Mononuclear cell (primary cell): ENCODE results near the gene ZFP57. TPM values are rescaled to one million over a fixed set of nuclear protein-coding genes. Genes with fewer than 3 reads are reported as not detected.
"Not testable (repeated sequence)": the region's sequence is repeated elsewhere in the genome, so short reads cannot be mapped to it uniquely, and the experiment has no call there.

ENCODE experiments used
- H3K27me3 ChIP-seq: 2 replicates; pipeline ENCODE4 v1.6.0; 2011; ENCODE audit warnings: low read length, control low read depth; ENCODE audit not compliant: insufficient read depth
- H3K4me1 ChIP-seq: 2 replicates; pipeline ENCODE4 v1.5.1; 2011; ENCODE audit warnings: mild to moderate bottlenecking, low read length, control low read depth; ENCODE audit not compliant: insufficient read depth
- H3K4me3 ChIP-seq: 2 replicates; pipeline ENCODE4 v1.5.1; 2011; ENCODE audit warnings: mild to moderate bottlenecking, low read length, moderate library complexity
- H3K9me3 ChIP-seq: 2 replicates; pipeline ENCODE4 v1.5.1; 2011; ENCODE audit warnings: low read depth, mild to moderate bottlenecking, control low read depth, low read length
- total RNA-seq: library from RNA; depleted of rRNA; stranded (reverse); fragments of >200 nt; gene quantifications from one replicate; pipeline ENCODE4 v1.2.3, GENCODE V29; 2012

The ZFP57 gene
- total RNA-seq, 1 donor: not detected

DNA sequence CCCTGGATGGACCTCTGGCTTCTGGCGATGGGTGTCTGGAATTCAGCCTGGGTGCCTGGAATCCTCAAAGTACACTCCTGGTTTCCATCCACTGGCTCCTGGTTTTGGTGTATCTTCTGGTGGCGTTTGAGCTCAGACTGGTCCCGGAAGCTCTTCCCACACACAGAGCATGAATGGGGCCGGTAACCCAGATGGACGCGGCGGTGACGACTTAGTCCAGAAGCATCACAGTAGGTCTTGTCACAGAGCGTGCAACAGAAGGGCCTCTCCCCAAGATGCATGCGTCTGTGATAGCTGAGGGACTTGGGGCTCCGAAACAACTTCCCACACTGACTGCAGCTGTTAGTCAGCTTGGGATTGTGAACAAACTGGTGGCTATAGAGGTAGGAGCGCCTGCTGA is 7.8 kb downstream of the ZFP57 start:
- Histone ChIP-seq H3K4me1 (no peaks in the 10 kb centered on the region), H3K4me3 (no peak overlapping the region), H3K9me3 (no peaks in the 10 kb centered on the region), H3K27me3 (peaks cover 8% of the 10 kb centered on the region)

DNA sequence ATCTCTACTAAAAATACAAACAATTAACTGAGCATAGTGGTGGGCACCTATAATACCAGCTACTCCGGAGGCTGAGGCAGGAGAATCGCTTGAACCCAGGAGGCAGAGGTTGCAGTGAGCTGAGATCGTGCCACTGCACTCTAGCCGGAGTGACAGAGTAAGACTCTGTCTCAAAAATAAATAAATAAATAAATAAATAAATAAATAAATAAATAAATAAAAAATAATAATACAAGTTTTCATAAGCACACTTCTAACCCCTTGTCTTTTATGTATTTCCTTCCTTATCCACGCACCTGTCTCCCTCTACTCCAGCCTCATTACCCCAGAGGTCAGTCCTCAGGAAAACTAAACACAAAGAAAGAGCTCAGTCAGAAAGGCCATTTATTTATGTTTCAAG is 8.8 kb downstream of the ZFP57 start:
- H3K4me1 ChIP-seq, H3K9me3 ChIP-seq, H3K4me3 ChIP-seq, H3K27me3 ChIP-seq: not testable (repeated sequence)

DNA sequence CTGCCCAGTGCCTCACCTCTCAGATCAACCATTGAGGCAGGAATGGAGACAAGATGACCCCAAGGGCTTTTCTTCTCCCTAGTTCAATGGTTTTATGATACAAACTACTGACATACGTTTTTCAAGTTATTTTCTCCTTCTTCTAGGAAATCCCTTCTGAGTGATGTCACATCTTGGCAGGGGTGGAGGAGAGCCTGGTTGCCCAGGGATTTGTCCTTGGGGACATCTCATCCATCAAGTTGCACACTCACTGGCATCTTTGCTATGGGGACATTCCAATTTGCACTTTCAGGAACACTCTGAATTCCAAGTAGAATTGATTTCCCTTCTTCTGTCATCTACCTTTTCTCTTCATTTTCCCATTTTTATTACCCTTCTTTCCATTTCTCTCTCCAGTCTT is 9.9 kb downstream of the ZFP57 start:
- Histone ChIP-seq H3K27me3 (peaks cover 8% of the 10 kb centered on the region), H3K4me1 (no peaks in the 10 kb centered on the region), H3K9me3 (no peaks in the 10 kb centered on the region), H3K4me3 (no peak overlapping the region)

DNA sequence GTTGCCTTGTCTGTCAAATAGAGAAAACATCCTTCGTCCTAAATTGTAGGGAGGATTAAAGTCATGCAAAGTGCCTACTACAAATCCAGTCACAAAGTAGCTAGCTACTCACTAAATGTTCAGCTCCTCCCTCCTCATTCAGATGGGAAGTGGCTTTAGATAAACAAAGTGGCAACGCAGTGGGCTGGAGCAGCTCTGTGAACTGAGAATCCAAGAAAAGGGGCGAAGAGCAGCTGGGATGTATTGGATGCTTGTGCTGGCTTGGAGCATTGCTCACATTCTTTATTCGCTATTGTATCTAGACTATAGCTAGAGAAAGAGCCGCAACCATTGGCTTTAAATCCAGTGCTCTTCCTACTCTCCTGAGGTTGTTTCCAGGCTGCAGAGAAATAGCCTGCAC is 13.8 kb downstream of the ZFP57 start:
- H3K27me3 ChIP-seq: peaks cover 8% of the 10 kb centered on the region
- no peak overlapping the region for H3K4me3 ChIP-seq
- H3K9me3 ChIP-seq: no peaks in the 10 kb centered on the region
- no peaks in the 10 kb centered on the region for H3K4me1 ChIP-seq

DNA sequence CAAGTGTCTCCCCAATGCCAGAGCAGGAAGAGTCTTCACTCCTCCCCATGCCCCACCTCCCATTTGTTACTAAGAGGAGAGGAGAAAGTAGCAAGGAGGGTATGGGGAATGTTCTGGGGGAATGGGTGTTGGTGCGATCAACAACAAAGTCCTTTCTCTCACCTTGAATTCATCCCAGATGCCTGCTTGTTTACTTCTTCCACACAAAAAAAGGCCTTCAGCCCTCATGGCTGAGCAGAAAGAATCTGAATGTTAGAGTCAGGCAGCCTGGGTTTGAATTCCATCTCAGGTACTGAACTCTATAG is 14.2 kb downstream of the ZFP57 start:
- H3K4me1 ChIP-seq: no peaks in the 10 kb centered on the region
- H3K9me3 ChIP-seq: no peaks in the 10 kb centered on the region
- H3K27me3 ChIP-seq: peaks cover 12% of the 10 kb centered on the region
- no peak overlapping the region for H3K4me3 ChIP-seq

DNA sequence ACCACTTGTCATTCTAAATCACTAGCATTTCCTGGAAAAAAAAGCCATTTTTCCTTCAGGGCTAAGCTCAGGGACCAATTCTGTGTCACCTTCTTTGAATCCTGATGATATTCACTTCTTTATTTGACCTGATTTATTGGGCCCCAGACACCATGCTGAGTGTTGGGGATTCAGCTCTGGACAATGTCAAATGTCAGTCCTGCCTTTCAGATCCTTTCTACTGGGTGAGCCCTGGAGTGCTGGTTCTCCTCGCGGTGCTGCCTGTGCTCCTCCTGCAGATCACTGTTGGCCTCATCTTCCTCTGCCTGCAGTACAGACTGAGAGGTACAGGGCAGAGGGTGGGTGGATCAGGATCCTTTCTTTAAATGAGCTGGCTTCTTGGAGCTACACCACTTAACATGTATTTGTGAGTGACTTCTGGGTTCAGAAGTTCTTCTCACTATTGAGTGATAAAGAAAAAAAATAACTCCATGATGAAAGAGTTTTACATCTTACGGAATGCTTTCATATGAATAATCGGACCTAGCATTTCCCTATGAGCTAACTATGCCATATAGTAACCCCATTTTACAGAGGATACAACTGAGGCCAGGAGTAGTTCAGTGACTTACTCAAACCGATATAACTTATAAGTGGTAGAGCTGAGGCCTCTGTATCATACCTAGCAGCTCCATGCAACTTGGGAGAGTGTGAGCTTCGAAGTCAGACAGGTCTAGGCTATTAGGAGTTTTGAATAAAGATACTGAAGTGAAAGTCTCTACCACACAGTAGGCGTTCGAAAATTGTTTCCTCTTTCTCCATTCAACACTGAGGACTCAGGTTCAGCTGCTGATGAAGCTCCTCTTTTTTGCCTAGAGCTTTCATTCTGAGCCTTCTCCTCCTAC is 14.8 kb downstream of the ZFP57 start:
- Histone ChIP-seq H3K4me1 (no peaks in the 10 kb centered on the region), H3K27me3 (peaks cover 15% of the 10 kb centered on the region), H3K4me3 (no peak overlapping the region), H3K9me3 (no peaks in the 10 kb centered on the region)

DNA sequence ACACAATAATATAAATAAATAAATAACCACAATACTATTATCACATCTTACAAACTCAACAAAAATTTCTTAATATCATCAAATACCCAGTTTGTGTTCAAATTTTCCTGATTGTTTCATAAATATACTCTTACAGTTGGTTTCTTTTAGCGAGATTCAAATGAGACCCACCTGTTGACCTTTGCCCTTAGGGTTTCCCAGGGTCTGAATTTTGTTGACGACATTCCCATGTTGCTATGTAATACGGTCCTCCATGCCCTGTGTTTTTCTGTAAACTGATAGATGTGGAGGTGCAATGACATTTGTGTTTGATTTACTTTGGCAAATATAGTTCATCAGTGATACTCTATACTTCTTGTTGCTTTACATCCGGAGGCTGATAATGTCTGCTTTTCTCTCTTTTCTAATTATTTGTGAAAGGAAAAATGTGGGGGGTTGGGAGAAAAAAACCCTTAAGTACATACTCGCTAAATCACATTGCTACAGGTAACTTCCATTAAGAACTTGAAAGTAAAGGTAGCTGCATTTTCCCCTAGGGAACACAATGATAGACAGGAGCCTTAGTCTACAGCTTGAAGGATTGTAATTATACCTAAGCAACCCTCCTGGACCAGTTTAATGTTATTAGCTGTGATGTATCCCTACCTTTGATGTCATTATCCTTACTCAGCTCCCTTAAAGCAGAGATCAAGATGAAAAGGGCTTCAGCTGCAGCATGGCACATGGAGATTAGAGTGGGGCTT is 17.5 kb downstream of the ZFP57 start:
- Histone ChIP-seq H3K4me1 (no peaks in the 10 kb centered on the region), H3K27me3 (peaks cover 13% of the 10 kb centered on the region)

DNA sequence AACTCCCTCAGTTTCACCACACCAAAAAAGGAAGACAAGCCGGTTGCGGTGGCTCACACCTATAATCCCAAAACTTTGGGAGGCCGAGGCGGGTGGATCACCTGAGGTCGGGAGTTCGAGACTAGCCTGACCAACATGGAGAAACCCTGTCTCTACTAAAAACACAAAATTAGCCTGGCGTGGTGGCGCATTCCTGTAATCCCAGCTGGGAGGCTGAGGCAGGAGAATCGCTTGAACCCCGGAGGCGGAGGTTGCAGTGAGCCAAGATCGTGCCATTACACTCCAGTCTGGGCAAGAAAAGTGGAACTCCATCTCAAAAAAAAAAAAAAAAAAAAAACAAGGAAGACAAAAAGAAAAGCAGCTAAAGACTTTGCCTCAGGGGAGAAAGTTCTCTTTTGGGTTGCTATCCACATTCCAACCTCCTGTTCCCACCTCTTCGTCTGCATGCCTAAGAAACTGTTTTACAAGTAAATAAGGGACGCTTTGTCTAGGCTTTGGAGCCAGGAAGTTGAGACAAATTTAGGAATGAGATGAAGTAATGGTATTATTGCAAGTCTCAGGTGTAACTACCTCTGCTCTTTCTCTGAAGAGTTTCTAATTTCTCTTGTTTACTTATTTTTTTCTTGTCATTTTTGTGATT is 19.3 kb downstream of the ZFP57 start:
- H3K9me3 ChIP-seq, H3K4me1 ChIP-seq, H3K4me3 ChIP-seq: not testable (repeated sequence)
- H3K27me3 ChIP-seq: peaks cover 13% of the 10 kb centered on the region

More for the DNA sequence above, 17.5 kb downstream of the ZFP57 start:
- Histone ChIP-seq H3K4me3 (no peak overlapping the region), H3K9me3 (no peaks in the 10 kb centered on the region)

DNA sequence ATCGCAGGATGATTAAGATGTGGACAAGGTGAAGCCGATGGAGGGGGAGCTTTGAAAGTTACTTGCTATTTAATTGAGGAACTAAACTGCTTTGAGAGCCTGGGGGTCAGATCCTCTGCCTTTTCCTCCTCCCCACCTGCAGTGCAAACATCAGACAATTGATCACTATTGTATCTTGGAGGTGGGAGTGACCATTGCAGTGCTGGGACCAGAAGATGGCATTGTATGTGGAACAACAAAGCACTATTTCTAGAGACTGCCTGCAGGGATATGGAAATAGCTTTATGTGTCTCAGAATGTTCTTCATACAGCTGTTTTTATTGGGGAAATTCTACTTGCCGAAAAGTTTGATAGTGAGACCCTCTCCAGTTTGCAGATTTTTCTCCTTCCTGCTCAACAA is 19.9 kb downstream of the ZFP57 start:
- H3K4me3 ChIP-seq: no peak overlapping the region
- H3K4me1 ChIP-seq: no peaks in the 10 kb centered on the region
- no peaks in the 10 kb centered on the region for H3K9me3 ChIP-seq
- H3K27me3 ChIP-seq: peaks cover 15% of the 10 kb centered on the region

DNA sequence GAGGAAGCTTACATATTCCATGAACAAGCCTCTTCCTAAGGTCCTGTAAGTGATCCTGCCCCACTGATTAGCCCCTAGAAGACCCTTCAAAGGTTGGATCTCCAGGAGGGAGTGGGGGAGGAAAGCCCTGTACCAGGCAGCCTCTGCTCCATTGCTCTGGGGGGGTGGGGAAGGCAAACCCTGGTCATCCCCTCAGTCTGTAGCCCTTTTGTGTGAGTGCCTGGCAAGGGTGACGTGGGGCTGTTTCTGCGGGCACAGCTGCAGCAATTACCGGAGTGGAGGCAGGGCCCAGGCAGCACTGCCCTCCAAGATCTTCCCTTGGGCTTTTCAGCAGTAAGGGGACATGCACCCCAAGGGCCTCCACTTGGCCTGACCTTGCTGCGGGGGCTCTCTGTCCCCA is 24.2 kb downstream of the ZFP57 start, which contains the start of gene MOG:
MOG (plus strand) TSS at position 295 of the 400 bp plus-strand sequence. CDS start 118 bp downstream, outside the sequence.
- Histone ChIP-seq H3K4me3 (no peak within 1 kb of the TSS), H3K27me3 (peaks cover 20% of the 10 kb centered on the region), H3K9me3 (no peaks in the 10 kb centered on the region), H3K4me1 (peaks cover 3% of the 10 kb centered on the region)

DNA sequence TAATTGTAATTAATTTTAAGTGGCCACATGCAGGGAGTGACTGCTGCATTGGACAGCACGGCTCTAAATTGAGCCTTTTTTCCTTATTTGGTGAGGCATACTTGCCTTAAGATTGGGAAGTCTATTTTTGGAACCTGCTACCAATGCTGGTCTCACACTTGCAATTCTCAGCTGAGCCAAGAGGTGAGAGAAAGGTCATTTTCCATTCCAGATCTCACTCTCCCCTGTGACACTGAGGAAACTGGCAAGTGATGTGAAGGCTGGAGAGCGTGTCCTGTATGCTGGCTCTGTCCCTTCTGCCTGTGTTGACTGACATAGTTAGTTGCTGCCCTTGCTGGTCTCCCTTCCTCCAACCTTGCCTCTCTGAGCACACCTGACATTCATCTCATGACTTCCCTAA is 24.8 kb downstream of the ZFP57 start:
- Histone ChIP-seq H3K9me3 (no peaks in the 10 kb centered on the region), H3K4me1 (peaks cover 3% of the 10 kb centered on the region), H3K27me3 (peaks cover 13% of the 10 kb centered on the region), H3K4me3 (no peak overlapping the region)

DNA sequence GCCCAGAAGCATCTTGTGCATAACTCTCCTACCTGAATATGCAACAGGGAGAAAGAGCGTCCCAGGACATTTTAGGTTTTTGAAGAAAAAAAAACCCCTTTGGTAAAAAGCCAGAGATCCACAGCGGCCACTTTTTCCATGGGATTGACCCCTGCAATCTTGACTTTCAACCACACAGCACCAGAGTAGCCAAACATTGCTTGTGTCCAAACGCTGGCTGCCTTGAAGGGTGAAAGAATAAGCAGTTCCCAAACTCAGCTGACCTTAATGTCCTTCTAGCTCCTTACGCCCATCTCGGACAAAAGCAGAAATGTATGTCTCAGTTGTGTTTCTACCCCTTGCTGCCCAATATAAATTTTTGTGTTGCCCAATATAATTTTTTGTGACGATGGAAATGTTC is 25.3 kb downstream of the ZFP57 start:
- no peak overlapping the region for H3K4me3 ChIP-seq
- peaks cover 3% of the 10 kb centered on the region for H3K4me1 ChIP-seq
- H3K27me3 ChIP-seq: peaks cover 11% of the 10 kb centered on the region
- no peaks in the 10 kb centered on the region for H3K9me3 ChIP-seq

DNA sequence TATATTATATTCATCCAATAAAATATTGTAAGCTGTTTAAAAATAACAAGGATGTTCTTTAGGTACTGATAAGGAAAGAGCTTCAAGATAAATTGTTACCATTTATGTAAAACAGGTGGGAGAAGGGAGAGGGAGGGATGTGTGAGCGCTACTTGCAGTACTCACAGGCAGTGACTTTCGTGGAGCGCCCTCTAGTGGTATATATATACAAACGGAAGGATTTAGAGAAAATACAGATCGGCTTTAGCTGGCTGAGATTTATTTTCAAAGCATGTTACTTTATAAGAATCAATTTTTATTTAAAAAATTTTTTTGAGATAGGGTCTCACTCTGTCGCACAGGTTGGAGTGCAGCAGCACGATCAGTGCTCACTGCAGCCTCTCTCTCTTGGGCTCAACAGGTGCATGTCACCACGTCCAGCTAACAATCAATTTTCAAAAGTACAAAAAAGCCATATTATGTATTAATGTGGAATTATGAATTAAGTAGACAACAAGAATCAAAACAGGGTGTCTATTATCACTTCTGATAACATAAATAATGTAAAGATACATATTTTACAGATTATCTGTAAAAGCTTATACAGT is 27.4 kb downstream of the ZFP57 start:
- Histone ChIP-seq H3K4me1 (peaks cover 13% of the 10 kb centered on the region), H3K9me3 (no peaks in the 10 kb centered on the region), H3K4me3 (no peak overlapping the region), H3K27me3 (peaks cover 11% of the 10 kb centered on the region)

DNA sequence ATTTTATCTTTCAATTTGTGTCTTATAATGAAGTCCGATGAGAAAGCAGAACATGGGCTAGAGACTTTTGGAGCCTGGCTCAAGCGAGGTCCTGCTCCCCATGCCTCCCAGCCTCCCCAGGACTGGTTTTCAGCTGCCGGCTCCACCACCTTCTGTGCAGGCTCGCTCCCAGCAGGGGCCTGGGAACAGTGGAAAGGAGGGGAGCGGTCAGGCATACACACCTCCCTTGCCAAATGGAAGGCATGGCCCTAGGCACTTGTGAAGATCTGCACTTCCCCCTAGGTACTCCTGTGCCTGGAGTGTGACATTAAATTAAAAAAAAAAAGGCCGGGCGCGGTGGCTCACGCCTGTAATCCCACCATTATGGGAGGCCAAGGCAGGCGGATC is 28.8 kb downstream of the ZFP57 start:
- H3K9me3 ChIP-seq: no peaks in the 10 kb centered on the region
- H3K4me3 ChIP-seq: no peak overlapping the region
- peaks cover 11% of the 10 kb centered on the region for H3K27me3 ChIP-seq
- H3K4me1 ChIP-seq: peaks cover 13% of the 10 kb centered on the region
